Activated CD4-positive, alpha-beta T cell treated with anti-CD3 and anti-CD28 coated beads, Interleukin-2, amount 50 U/mL, for 1 hour (primary cell): Measurements from ENCODE around the gene MTPN.

ENCODE experiments used
- DNase-seq: peaks from one replicate; pipeline ENCODE4 v3.0.0-alpha.2; 2020

MTPN gene

DNA sequence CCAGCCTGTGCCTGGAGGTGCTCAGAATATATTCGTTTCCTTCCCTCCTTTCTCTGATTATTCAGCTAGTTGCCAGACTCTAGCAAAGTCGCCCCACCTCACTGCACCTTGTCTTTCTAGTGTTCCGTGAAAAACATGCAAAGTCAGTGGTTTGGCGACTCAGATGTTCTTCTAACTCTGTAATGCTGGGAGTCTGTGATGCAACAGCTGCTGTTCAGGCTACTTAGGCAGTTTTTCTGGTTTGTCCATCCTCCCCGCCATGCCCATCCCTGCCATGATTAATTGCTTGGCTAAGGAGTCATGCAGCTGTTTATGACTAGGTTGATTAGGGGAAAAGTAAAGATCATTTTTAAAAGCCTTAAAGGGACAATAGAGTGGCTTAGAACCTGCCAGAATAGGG, 99.4 kb downstream of the MTPN start:
- no peak for DNase-seq
